HG03159 (cell line): ENCODE results near the gene ATP5IF1.
A peak's percentile ranks its signal among the peaks of the same experiment; 100 is the strongest.

Experiments used
- ATAC-seq: cut with Tn5 transposase; IDR thresholded peaks from one replicate; pipeline ENCODE4 v1.9.1; 2021; ENCODE audit warnings: mild to moderate bottlenecking, moderate library complexity; ENCODE audit not compliant: unreplicated experiment

Gene ATP5IF1

GRCh38 chr1:28236656-28237322 lies 865 bp downstream of the ATP5IF1 start:
- ATAC-seq, result no peak

GRCh38 chr1:28239004-28239403 lies 3.1 kb downstream of the ATP5IF1 start:
- ATAC-seq, result no peak

- ATAC-seq, result no peak
Measured at GRCh38 chr1:28240024-28240423, 4.1 kb downstream of the ATP5IF1 start.

- no peak for ATAC-seq
Measured at GRCh38 chr1:28241638-28242241, 5.8 kb downstream of the ATP5IF1 start.

- no peak for ATAC-seq
Measured at GRCh38 chr1:28243685-28244311, 7.9 kb downstream of the ATP5IF1 start.

GRCh38 chr1:28244549-28245251 lies 8.8 kb downstream of the ATP5IF1 start:
- ATAC-seq, result no peak

- no peak for ATAC-seq
Measured at GRCh38 chr1:28246427-28246832, 10.5 kb downstream of the ATP5IF1 start.

GRCh38 chr1:28247612-28248272 lies 11.8 kb downstream of the ATP5IF1 start:
- ATAC-seq, result no peak

GRCh38 chr1:28248273-28249012 lies 12.5 kb downstream of the ATP5IF1 start:
- ATAC-seq, result no peak

GRCh38 chr1:28249013-28249865 lies 13.3 kb downstream of the ATP5IF1 start:
- no peak for ATAC-seq

- no peak for ATAC-seq
Measured at GRCh38 chr1:28249866-28250295, 14.0 kb downstream of the ATP5IF1 start.

GRCh38 chr1:28256197-28256827 lies 20.4 kb downstream of the ATP5IF1 start:
- no peak for ATAC-seq

- no peak for ATAC-seq
Measured at GRCh38 chr1:28257736-28258135, 21.8 kb downstream of the ATP5IF1 start.

GRCh38 chr1:28258628-28259251 lies 22.8 kb downstream of the ATP5IF1 start:
- ATAC-seq, result no peak

GRCh38 chr1:28259252-28259933 lies 23.5 kb downstream of the ATP5IF1 start, which contains the start of gene SESN2:
TSS of gene SESN2 (plus strand) at chr1:28259518. CDS start at chr1:28259848, 330 bp downstream.
- ATAC-seq, result peak; percentile 91

GRCh38 chr1:28259934-28260802 lies 24.2 kb downstream of the ATP5IF1 start:
- ATAC-seq, result no peak

- ATAC-seq, result no peak
Measured at GRCh38 chr1:28260803-28261174, 24.9 kb downstream of the ATP5IF1 start.
